Chondrocyte (in vitro differentiated cells): ENCODE results near the gene NDUFA13. TPM values are rescaled to one million over a fixed set of nuclear protein-coding genes. Genes with fewer than 3 reads are reported as not detected.

Source experiments
- DNase-seq: peaks from one replicate; pipeline ENCODE4 v3.0.0; 2021; ENCODE audit warnings: mixed read lengths, low spot score
- H3K27ac Mint-ChIP-seq: one replicate; pipeline ENCODE4 v1.8.0; 2021; ENCODE audit warnings: mild to moderate bottlenecking, moderate library complexity, mixed read lengths; ENCODE audit not compliant: unreplicated experiment
- H3K27me3 Mint-ChIP-seq: 2 replicates; pipeline ENCODE4 v1.8.0; 2021; ENCODE audit warnings: low read depth, mixed read lengths
- H3K36me3 Mint-ChIP-seq: 2 replicates; pipeline ENCODE4 v1.8.0; 2021; ENCODE audit warnings: low read depth, mixed read lengths
- H3K4me1 Mint-ChIP-seq: 2 replicates; pipeline ENCODE4 v1.8.0; 2021; ENCODE audit warnings: low read depth, mild to moderate bottlenecking, mixed read lengths
- H3K4me3 Mint-ChIP-seq: one replicate; pipeline ENCODE4 v1.8.0; 2021; ENCODE audit warnings: mild to moderate bottlenecking, moderate library complexity, mixed read lengths; ENCODE audit not compliant: unreplicated experiment
- H3K9me3 Mint-ChIP-seq: 2 replicates; pipeline ENCODE4 v1.8.0; 2021; ENCODE audit warnings: low read depth, mixed read lengths
- CTCF ChIP-seq: fragments of 200-600 bp; sonication (generic); IDR thresholded peaks from 2 replicates; pipeline ENCODE4 v1.5.0; 2021; ENCODE audit warnings: antibody characterized with exemption, mild to moderate bottlenecking, moderate library complexity
- total RNA-seq: library from RNA; stranded (reverse); gene quantifications from 3 replicates; pipeline ENCODE4 v1.2.1, GENCODE V29; 2021

The NDUFA13 gene
- total RNA-seq, 1 donor from 2014 or later: 313 TPM

GRCh38 chr19:19544257-19544953 lies 28.4 kb downstream of the NDUFA13 start:
- peak; percentile 94 for DNase-seq
- H3K4me3 Mint-ChIP-seq: no peak overlapping the region
- H3K4me1 Mint-ChIP-seq: peaks cover 8% of the 10 kb centered on the region
- no peaks in the 10 kb centered on the region for H3K36me3 Mint-ChIP-seq
- peaks cover 2% of the 10 kb centered on the region for H3K27me3 Mint-ChIP-seq
- no peak overlapping the region for H3K27ac Mint-ChIP-seq
- H3K9me3 Mint-ChIP-seq: no peaks in the 10 kb centered on the region
- TF ChIP-seq CTCF: no peak

- Mint-ChIP-seq H3K4me3 (no peak overlapping the region), H3K27ac (no peak overlapping the region), H3K36me3 (no peaks in the 10 kb centered on the region), H3K9me3 (no peaks in the 10 kb centered on the region), H3K27me3 (peaks cover 2% of the 10 kb centered on the region), H3K4me1 (peaks cover 13% of the 10 kb centered on the region)
- no peak for TF ChIP-seq CTCF
- peak; percentile 92 for DNase-seq
Observed at GRCh38 chr19:19544954-19545591, 29.0 kb downstream of the NDUFA13 start.

GRCh38 chr19:19545707-19546106 lies 29.7 kb downstream of the NDUFA13 start:
- Mint-ChIP-seq H3K4me3 (no peak overlapping the region), H3K36me3 (no peaks in the 10 kb centered on the region), H3K27ac (no peak overlapping the region), H3K27me3 (peaks cover 2% of the 10 kb centered on the region), H3K4me1 (peaks cover 19% of the 10 kb centered on the region), H3K9me3 (no peaks in the 10 kb centered on the region)
- no peak for TF ChIP-seq CTCF
- DNase-seq: peak; percentile 73

- peaks cover 2% of the 10 kb centered on the region for H3K27me3 Mint-ChIP-seq
- peak; percentile 86 for DNase-seq
- peaks cover 30% of the 10 kb centered on the region for H3K4me1 Mint-ChIP-seq
- no peak overlapping the region for H3K4me3 Mint-ChIP-seq
- H3K9me3 Mint-ChIP-seq: no peaks in the 10 kb centered on the region
- H3K27ac Mint-ChIP-seq: no peak overlapping the region
- no peak for TF ChIP-seq CTCF
- H3K36me3 Mint-ChIP-seq: no peaks in the 10 kb centered on the region
Observed at GRCh38 chr19:19546751-19547162, 30.7 kb downstream of the NDUFA13 start.

- Mint-ChIP-seq H3K27me3 (peaks cover 2% of the 10 kb centered on the region), H3K36me3 (no peaks in the 10 kb centered on the region), H3K27ac (no peak overlapping the region), H3K4me3 (no peak overlapping the region), H3K9me3 (no peaks in the 10 kb centered on the region), H3K4me1 (peaks cover 38% of the 10 kb centered on the region)
- no peak for TF ChIP-seq CTCF
- DNase-seq: no peak
Observed at GRCh38 chr19:19547674-19548336, 31.8 kb downstream of the NDUFA13 start.
